ENCODE data around the gene DUSP8. TPM values are rescaled to one million over a fixed set of nuclear protein-coding genes. Genes with fewer than 3 reads are reported as not detected.

The DUSP8 gene
- total RNA-seq, 2 donors from 2014 or later = 79.5 to 90.1 TPM

GRCh38 chr11:1536065-1536843, 35.8 kb downstream of the DUSP8 start:
- H3K9me3 ChIP-seq (ENCODE audit: control insufficient read depth, low read length, poor library complexity, severe bottlenecking) = no peaks in the 10 kb centered on the region
- H3K27me3 Mint-ChIP-seq = no peaks in the 10 kb centered on the region
- no peaks in the 10 kb centered on the region for H3K36me3 Mint-ChIP-seq (ENCODE audit: low read depth)
- no peak overlapping the region for H3K4me3 Mint-ChIP-seq
- H3K27ac Mint-ChIP-seq = peak overlapping the region; percentile 57
- peaks cover 22% of the 10 kb centered on the region for H3K4me1 Mint-ChIP-seq
- no peak for ATAC-seq
- DNase-seq = no peak

- H3K4me3 Mint-ChIP-seq = no peak overlapping the region
- no peaks in the 10 kb centered on the region for H3K36me3 Mint-ChIP-seq (ENCODE audit: low read depth)
- H3K27ac Mint-ChIP-seq = no peak overlapping the region
- DNase-seq (no peak), ATAC-seq (no peak)
- H3K27me3 Mint-ChIP-seq = no peaks in the 10 kb centered on the region
- H3K9me3 ChIP-seq (ENCODE audit: control insufficient read depth, low read length, poor library complexity, severe bottlenecking) = no peaks in the 10 kb centered on the region
- H3K4me1 Mint-ChIP-seq = peaks cover 22% of the 10 kb centered on the region
These were observed 37.4 kb downstream of the DUSP8 start for GRCh38 chr11:1534682-1535081.

GRCh38 chr11:1534171-1534570, 37.9 kb downstream of the DUSP8 start:
- H3K27ac Mint-ChIP-seq = no peak overlapping the region
- DNase-seq = no peak
- H3K9me3 ChIP-seq (ENCODE audit: control insufficient read depth, low read length, poor library complexity, severe bottlenecking) = no peaks in the 10 kb centered on the region
- H3K4me1 Mint-ChIP-seq = peaks cover 22% of the 10 kb centered on the region
- no peak for ATAC-seq
- no peaks in the 10 kb centered on the region for H3K27me3 Mint-ChIP-seq
- no peak overlapping the region for H3K4me3 Mint-ChIP-seq
- no peaks in the 10 kb centered on the region for H3K36me3 Mint-ChIP-seq (ENCODE audit: low read depth)

- H3K4me3 Mint-ChIP-seq = peak overlapping the region; percentile 15
- H3K9me3 ChIP-seq (ENCODE audit: control insufficient read depth, low read length, poor library complexity, severe bottlenecking) = no peaks in the 10 kb centered on the region
- DNase-seq = no peak
- no peak for ATAC-seq
- no peaks in the 10 kb centered on the region for H3K27me3 Mint-ChIP-seq
- peaks cover 26% of the 10 kb centered on the region for H3K4me1 Mint-ChIP-seq
- no peak overlapping the region for H3K27ac Mint-ChIP-seq
- H3K36me3 Mint-ChIP-seq (ENCODE audit: low read depth) = no peaks in the 10 kb centered on the region
These were observed 38.7 kb downstream of the DUSP8 start for GRCh38 chr11:1533342-1533725.

GRCh38 chr11:1532606-1533341, 39.3 kb downstream of the DUSP8 start:
- Mint-ChIP-seq H3K27me3 (no peaks in the 10 kb centered on the region), H3K4me1 (peaks cover 31% of the 10 kb centered on the region), H3K4me3 (peak overlapping the region; percentile 15), H3K27ac (no peak overlapping the region), H3K36me3 (ENCODE audit: low read depth) (no peaks in the 10 kb centered on the region)
- ATAC-seq (no peak), DNase-seq (no peak)
- H3K9me3 ChIP-seq (ENCODE audit: control insufficient read depth, low read length, poor library complexity, severe bottlenecking) = no peaks in the 10 kb centered on the region

GRCh38 chr11:1532014-1532586, 40.0 kb downstream of the DUSP8 start:
- no peak for ATAC-seq
- Mint-ChIP-seq H3K36me3 (ENCODE audit: low read depth) (no peaks in the 10 kb centered on the region), H3K27ac (peak overlapping the region; percentile 84), H3K4me3 (no peak overlapping the region), H3K27me3 (no peaks in the 10 kb centered on the region), H3K4me1 (peaks cover 28% of the 10 kb centered on the region)
- DNase-seq = no peak
- H3K9me3 ChIP-seq (ENCODE audit: control insufficient read depth, low read length, poor library complexity, severe bottlenecking) = no peaks in the 10 kb centered on the region

- no peak overlapping the region for H3K4me3 Mint-ChIP-seq
- peaks cover 29% of the 10 kb centered on the region for H3K4me1 Mint-ChIP-seq
- no peaks in the 10 kb centered on the region for H3K36me3 Mint-ChIP-seq (ENCODE audit: low read depth)
- no peak for ATAC-seq
- no peaks in the 10 kb centered on the region for H3K27me3 Mint-ChIP-seq
- DNase-seq = no peak
- no peaks in the 10 kb centered on the region for H3K9me3 ChIP-seq (ENCODE audit: control insufficient read depth, low read length, poor library complexity, severe bottlenecking)
- peak overlapping the region; percentile 84 for H3K27ac Mint-ChIP-seq
These were observed 40.5 kb downstream of the DUSP8 start for GRCh38 chr11:1531449-1532013.

- no peak for DNase-seq
These were observed 41.2 kb downstream of the DUSP8 start for GRCh38 chr11:1530686-1531448.

GRCh38 chr11:1529774-1530173, 42.3 kb downstream of the DUSP8 start:
- no peak for ATAC-seq
- no peak for DNase-seq
- Mint-ChIP-seq H3K36me3 (ENCODE audit: low read depth) (no peaks in the 10 kb centered on the region), H3K4me1 (peaks cover 25% of the 10 kb centered on the region), H3K27me3 (no peaks in the 10 kb centered on the region), H3K27ac (no peak overlapping the region), H3K4me3 (no peak overlapping the region)
- no peaks in the 10 kb centered on the region for H3K9me3 ChIP-seq (ENCODE audit: control insufficient read depth, low read length, poor library complexity, severe bottlenecking)

More at GRCh38 chr11:1530686-1531448, 41.2 kb downstream of the DUSP8 start:
- no peaks in the 10 kb centered on the region for H3K9me3 ChIP-seq (ENCODE audit: control insufficient read depth, low read length, poor library complexity, severe bottlenecking)
- Mint-ChIP-seq H3K4me3 (no peak overlapping the region), H3K4me1 (peaks cover 27% of the 10 kb centered on the region), H3K27ac (peak overlapping the region; percentile 84), H3K27me3 (no peaks in the 10 kb centered on the region), H3K36me3 (ENCODE audit: low read depth) (no peaks in the 10 kb centered on the region)
- no peak for ATAC-seq

- H3K27ac Mint-ChIP-seq = no peak overlapping the region
- ATAC-seq (no peak), DNase-seq (no peak)
- peak overlapping the region; percentile 41 for H3K4me3 Mint-ChIP-seq
- H3K27me3 Mint-ChIP-seq = no peaks in the 10 kb centered on the region
- H3K36me3 Mint-ChIP-seq (ENCODE audit: low read depth) = no peaks in the 10 kb centered on the region
- peaks cover 23% of the 10 kb centered on the region for H3K4me1 Mint-ChIP-seq
- H3K9me3 ChIP-seq (ENCODE audit: control insufficient read depth, low read length, poor library complexity, severe bottlenecking) = no peaks in the 10 kb centered on the region
These were observed 42.8 kb downstream of the DUSP8 start for GRCh38 chr11:1529286-1529685.

GRCh38 chr11:1528710-1529109, 43.4 kb downstream of the DUSP8 start:
- DNase-seq = no peak
- ATAC-seq = no peak
- Mint-ChIP-seq H3K27me3 (no peaks in the 10 kb centered on the region), H3K36me3 (ENCODE audit: low read depth) (no peaks in the 10 kb centered on the region), H3K4me1 (peaks cover 26% of the 10 kb centered on the region), H3K4me3 (no peak overlapping the region), H3K27ac (no peak overlapping the region)
- no peaks in the 10 kb centered on the region for H3K9me3 ChIP-seq (ENCODE audit: control insufficient read depth, low read length, poor library complexity, severe bottlenecking)

GRCh38 chr11:1526785-1527184, 45.3 kb downstream of the DUSP8 start:
- ATAC-seq (no peak), DNase-seq (no peak)
- H3K9me3 ChIP-seq (ENCODE audit: control insufficient read depth, low read length, poor library complexity, severe bottlenecking) = no peaks in the 10 kb centered on the region
- no peak overlapping the region for H3K4me3 Mint-ChIP-seq
- H3K4me1 Mint-ChIP-seq = peaks cover 26% of the 10 kb centered on the region
- no peaks in the 10 kb centered on the region for H3K36me3 Mint-ChIP-seq (ENCODE audit: low read depth)
- H3K27ac Mint-ChIP-seq = no peak overlapping the region
- H3K27me3 Mint-ChIP-seq = no peaks in the 10 kb centered on the region

GRCh38 chr11:1523779-1524178, 48.3 kb downstream of the DUSP8 start:
- peaks cover 29% of the 10 kb centered on the region for H3K4me1 Mint-ChIP-seq
- H3K4me3 Mint-ChIP-seq = peak overlapping the region; percentile 31
- peak overlapping the region; percentile 21 for H3K27ac Mint-ChIP-seq
- H3K27me3 Mint-ChIP-seq = no peaks in the 10 kb centered on the region
- ATAC-seq (peak; percentile 18), DNase-seq (no peak)
- no peaks in the 10 kb centered on the region for H3K36me3 Mint-ChIP-seq (ENCODE audit: low read depth)
- no peaks in the 10 kb centered on the region for H3K9me3 ChIP-seq (ENCODE audit: control insufficient read depth, low read length, poor library complexity, severe bottlenecking)
